22Rv1 (cell line): Measurements from ENCODE around the gene GATAD2A.

ENCODE experiments used
- H3K27ac ChIP-seq: fragments of 450-650 bp; 2 replicates; pipeline ENCODE4 v1.5.1; 2017
- ZFX ChIP-seq: fragments of 450-650 bp; IDR thresholded peaks from 2 replicates; pipeline ENCODE4 v1.6.1; 2017; ENCODE audit warnings: antibody characterized with exemption, borderline replicate concordance
- TF ChIP-seq, protein P1 (sequence below): fragments of 450-650 bp; IDR thresholded peaks from 2 replicates; pipeline ENCODE4 v1.5.1; 2017; ENCODE audit warnings: mild to moderate bottlenecking

Gene GATAD2A

DNA sequence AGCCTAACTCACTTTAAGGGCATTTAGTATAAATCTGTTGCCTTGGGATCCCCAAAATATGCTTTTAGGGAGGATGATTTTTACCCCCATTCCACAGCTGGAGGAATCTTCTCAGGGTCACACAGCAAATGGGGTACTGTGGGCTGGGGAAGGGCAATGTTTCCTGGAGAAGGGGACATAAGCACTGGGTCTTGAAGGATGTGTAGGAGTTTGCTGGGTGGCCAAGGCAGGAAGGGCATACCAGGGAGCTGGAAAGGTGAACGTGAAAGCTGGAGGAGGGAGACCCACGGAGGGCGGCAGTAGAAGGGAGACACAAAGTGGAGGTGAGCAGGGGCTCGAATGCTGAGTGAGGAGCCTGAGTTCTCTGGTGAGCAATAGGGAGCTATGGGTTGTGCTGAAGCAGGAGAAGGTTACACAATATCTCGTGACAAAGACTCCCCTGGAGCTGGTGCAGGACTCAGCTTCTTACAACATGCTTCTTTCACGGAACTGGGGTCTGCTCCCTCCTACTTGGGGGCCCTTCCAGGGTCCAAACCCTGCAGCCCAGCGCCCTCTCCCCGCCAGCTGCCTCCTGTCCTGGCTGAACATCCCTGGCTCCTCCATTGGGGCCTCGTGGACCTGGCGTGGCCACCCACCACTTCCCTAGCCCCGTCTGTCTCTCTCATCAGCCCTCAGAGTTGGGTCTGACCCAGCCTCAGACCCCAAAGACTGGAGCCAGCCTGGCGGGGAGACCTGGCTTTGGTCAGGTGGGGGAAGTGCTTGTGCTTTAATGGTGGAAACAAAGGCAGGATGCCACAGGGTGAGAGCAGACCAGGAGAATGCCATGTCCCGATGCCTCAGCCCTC lies 143.7 kb downstream of the GATAD2A start:
- TF ChIP-seq ZFX = no peak
- TF ChIP-seq, protein P1, sequence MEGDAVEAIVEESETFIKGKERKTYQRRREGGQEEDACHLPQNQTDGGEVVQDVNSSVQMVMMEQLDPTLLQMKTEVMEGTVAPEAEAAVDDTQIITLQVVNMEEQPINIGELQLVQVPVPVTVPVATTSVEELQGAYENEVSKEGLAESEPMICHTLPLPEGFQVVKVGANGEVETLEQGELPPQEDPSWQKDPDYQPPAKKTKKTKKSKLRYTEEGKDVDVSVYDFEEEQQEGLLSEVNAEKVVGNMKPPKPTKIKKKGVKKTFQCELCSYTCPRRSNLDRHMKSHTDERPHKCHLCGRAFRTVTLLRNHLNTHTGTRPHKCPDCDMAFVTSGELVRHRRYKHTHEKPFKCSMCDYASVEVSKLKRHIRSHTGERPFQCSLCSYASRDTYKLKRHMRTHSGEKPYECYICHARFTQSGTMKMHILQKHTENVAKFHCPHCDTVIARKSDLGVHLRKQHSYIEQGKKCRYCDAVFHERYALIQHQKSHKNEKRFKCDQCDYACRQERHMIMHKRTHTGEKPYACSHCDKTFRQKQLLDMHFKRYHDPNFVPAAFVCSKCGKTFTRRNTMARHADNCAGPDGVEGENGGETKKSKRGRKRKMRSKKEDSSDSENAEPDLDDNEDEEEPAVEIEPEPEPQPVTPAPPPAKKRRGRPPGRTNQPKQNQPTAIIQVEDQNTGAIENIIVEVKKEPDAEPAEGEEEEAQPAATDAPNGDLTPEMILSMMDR = no peak
- no peak overlapping the region for H3K27ac ChIP-seq

DNA sequence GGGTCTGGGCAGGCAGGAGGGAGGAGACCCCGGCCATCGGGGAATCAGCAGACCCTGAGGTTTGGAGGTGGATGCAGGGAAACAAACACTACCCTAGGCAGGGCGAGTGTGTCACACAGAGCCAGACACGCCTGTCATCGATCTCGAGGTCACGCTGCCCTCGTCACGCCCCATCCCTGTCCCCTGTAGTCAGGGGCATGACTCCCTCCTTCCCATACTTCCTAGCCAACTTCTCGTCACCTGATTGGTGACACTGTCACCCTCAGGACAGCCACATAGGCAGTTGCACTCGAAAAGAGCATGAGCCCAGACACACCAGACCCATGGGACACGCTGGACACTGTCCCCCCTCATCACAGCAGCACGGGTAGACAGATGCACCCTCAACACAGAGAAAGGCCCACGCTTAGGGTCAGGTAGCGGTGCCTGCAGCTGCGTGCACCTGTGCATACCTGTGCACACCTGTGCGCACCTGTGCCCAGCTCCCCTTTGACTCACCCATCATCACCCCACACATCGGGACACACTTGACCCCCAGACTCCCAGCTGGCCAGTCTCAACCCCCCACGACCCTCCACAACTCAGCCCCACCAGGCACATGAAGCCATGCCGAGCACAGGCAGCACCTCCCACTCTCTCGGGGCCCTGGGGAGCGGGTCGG lies 144.5 kb downstream of the GATAD2A start:
- no peak overlapping the region for H3K27ac ChIP-seq
- no peak for TF ChIP-seq ZFX
- TF ChIP-seq, protein P1 = no peak

DNA sequence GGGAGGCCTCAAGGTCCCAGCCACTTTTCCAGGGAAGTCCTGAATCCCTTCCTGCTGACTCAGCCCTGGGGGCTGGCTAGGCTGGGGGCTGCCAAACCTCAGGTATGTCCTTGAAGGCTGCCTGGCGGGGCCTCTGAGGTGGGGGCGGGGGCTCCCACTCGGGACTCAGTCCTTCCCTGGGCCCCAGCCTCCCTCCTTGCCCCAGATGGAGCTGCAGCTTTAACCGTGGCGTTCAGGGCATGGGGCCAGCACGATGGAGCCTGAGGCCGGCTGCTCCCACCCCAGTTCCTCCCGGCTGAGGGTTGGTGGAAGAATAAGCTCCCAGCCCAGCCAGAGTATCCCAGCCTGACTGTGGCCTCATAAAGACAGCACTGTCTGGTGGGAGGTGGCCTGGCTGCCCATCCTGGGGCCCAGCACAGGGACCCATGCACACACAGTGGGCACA lies 145.0 kb downstream of the GATAD2A start:
- no peak overlapping the region for H3K27ac ChIP-seq
- TF ChIP-seq, protein P1 = no peak
- TF ChIP-seq ZFX = no peak

DNA sequence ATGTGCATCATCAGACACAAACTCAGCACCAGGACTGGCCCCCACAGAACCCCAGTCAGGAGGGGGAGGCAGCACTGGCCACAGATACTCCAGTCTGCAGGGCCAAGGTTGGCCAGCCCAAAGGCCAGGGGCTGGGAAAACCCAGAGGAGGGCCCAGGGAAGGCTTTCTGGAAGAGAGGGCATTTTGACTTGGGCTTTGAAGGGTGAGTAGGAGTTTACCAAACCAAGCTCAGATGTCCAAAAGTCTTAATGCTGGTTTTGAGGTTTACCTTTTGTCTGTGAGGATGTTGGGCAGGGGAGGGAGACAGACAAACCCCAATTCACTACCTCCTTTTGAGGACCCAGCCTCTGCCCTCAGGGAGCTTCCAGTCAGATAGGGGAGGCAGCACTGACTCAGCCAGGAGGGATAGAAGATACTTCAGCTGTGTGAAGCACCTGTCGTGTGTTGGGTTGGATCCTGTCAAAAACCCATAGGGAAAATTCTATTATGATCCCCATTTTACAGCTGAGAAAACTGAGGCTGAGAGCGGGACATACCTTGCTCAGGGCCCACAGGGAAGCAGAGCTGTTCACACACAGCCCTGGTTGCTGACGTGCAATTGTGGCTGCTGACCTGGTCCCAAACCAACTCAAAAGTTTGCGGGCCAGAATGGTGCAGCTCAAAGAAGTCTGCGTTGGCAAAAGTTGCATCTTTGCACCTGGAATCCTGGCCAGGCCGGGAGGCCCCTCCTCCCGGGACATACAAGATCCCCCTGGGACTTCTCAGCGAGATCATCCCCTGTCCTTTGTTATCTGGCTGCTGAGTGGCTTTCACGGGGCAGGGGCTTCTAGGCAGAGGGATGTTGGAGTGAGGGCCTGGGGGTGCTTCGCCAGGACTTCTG lies 145.7 kb downstream of the GATAD2A start:
- no peak for TF ChIP-seq ZFX
- TF ChIP-seq, protein P1 = no peak
- H3K27ac ChIP-seq = no peak overlapping the region

DNA sequence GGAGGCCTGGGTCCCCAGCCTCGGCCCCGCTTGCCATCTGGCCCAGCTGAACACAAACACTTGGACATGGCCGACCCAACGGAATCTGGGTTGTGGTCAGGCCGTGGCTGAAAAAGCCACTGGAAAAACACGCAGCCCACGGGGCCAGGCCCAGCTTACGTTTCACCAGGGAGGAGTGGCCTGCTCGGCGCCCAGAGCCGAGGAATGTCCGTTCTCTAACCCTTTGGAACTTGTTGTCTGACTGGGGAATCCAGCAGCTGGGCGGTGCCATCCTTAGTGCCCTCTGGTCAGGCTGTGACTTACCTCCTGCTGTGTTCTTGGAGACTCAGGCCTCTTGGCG lies 146.3 kb downstream of the GATAD2A start:
- TF ChIP-seq, protein P1 = no peak
- no peak for TF ChIP-seq ZFX
- H3K27ac ChIP-seq = no peak overlapping the region

DNA sequence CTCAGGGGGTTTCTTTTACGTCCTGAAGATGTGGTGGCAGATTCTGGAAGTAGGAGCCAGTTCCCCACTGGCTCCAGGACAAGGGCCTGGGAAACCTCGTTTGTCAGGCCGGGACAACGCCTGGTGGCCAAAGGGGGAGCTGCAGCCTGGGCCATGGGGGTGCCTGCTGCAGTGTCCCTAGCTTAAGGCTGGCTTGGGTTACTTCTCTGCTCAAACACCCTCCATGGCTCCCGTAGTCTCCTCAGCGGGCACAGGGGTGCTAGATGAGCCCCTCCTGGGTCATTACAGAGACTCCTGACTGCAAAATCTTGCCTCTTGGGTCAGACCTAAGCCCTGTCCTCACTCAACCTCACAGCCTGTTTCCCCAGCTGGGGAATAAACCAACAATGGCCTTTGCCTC lies 147.3 kb downstream of the GATAD2A start:
- no peak for TF ChIP-seq ZFX
- TF ChIP-seq, protein P1 = peak; percentile 34; the same call in 1 of the 2 replicates
- H3K27ac ChIP-seq = no peak overlapping the region
